Tibial nerve (tissue), 4 donors: ENCODE results near the gene CEP170. TPM values are rescaled to one million over a fixed set of nuclear protein-coding genes. Genes with fewer than 3 reads are reported as not detected.
"Not testable (repeated sequence)": the region's sequence is repeated elsewhere in the genome, so short reads cannot be mapped to it uniquely, and the experiment has no call there.

ENCODE experiments used
- DNase-seq, 2 donors: peaks; one replicate each; pipeline ENCODE4 v3.0.0-alpha.2; 2019; ENCODE audit warnings: low spot score in 2 of 2
- H3K27ac ChIP-seq, 4 donors: fragments of 200-600 bp; sonication (generic) in 3 of 4; one replicate each; pipeline ENCODE4 v1.5.1; 2017 to 2019; ENCODE audit warnings: mild to moderate bottlenecking in 1 of 4
- H3K27me3 ChIP-seq, 2 donors: fragments of 200-600 bp; sonication (generic) in 1 of 2; one replicate each; pipeline versions ENCODE4 v1.5.1 to v1.6.0; 2017 to 2019
- H3K36me3 ChIP-seq, 3 donors: fragments of 200-600 bp; sonication (generic); one replicate each; pipeline ENCODE4 v1.5.1; 2018 to 2019
- H3K4me1 ChIP-seq, 4 donors: fragments of 200-600 bp; sonication (generic) in 3 of 4; one replicate each; pipeline ENCODE4 v1.5.1; 2017 to 2019
- H3K4me3 ChIP-seq, 4 donors: fragments of 200-600 bp; sonication (generic) in 3 of 4; one replicate each; pipeline ENCODE4 v1.5.1; 2017 to 2019; ENCODE audit warnings: mild to moderate bottlenecking in 1 of 4, moderate library complexity in 1 of 4
- H3K9me3 ChIP-seq, 4 donors: fragments of 200-600 bp; sonication (generic) in 3 of 4; one replicate each; pipeline ENCODE4 v1.5.1; 2017 to 2019
- WGBS, 2 donors: methylation state at CpG; one replicate each; pipeline ENCODE4 v1.1.5; 2018; 5-methylcytosine and 5-hydroxymethylcytosine counted together
- total RNA-seq, 4 donors: library from RNA; depleted of rRNA; stranded (reverse); fragments of >200 nt; gene quantifications; one replicate each; pipeline ENCODE4 v1.1.0, GENCODE V29; 2016

Gene CEP170
- total RNA-seq, 4 donors from 2014 or later: 43.7 to 91.8 (median 76.7) TPM

DNA sequence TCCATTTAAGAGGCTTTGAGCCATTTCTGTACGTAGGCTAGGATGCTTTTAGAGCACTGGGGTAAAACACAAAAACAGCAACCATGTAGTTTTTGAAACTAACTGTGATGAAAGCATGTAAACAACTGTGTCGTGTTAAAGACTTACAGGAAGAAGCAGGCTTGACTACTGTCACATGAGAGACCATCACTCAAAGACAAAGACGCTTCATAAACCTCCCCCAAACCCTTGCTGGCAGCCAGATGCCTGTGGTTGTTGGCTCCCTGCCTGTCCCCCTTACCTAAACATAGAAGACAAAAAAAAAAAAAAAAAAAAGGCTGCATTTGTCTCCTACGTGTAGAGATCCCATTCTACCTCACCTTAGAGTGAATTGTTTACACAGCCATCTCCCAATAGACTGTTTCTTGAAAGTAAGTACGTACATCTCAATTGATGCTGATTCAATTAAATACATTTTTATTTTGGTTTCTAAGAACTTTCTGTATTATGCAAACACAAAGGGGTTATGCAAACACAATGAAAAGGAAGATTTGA lies 132.1 kb downstream of the CEP170 start:
- H3K4me3 ChIP-seq, DNase-seq, H3K27ac ChIP-seq, H3K9me3 ChIP-seq, H3K4me1 ChIP-seq, H3K27me3 ChIP-seq: not testable (repeated sequence)
- H3K36me3 ChIP-seq: peaks cover 0 to 31% (median 0%) of the 10 kb centered on the region in 3 donors
- 54 to 65% methylated on average over 5 of the region's 5 CpGs for WGBS, 2 donors

DNA sequence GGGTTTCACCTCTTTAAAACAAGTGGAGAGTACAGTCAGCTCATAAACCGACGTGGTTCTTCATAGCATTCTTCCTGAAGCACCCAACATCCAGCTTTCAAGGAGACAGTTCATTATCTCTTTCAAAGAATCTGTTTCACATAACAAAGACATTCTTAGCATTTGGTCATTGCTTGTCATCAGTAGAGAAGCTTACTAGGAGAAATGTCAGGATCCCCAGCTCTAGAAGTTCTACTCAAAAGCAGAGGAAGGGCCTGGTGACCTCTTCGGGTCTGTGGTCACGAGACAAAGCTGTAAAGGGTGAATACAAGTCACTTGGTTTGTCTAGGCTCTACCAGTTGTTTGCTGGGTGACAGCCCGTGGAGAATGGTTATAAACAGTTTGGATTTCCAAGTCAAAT lies 133.1 kb downstream of the CEP170 start:
- not testable (repeated sequence) for H3K4me3 ChIP-seq, H3K27ac ChIP-seq, DNase-seq, H3K27me3 ChIP-seq, H3K9me3 ChIP-seq, H3K4me1 ChIP-seq
- WGBS, 2 donors: 74 to 75% methylated on average over 3 to 5 of the region's 5 CpGs
- peaks cover 0 to 28% (median 0%) of the 10 kb centered on the region in 3 donors for H3K36me3 ChIP-seq

DNA sequence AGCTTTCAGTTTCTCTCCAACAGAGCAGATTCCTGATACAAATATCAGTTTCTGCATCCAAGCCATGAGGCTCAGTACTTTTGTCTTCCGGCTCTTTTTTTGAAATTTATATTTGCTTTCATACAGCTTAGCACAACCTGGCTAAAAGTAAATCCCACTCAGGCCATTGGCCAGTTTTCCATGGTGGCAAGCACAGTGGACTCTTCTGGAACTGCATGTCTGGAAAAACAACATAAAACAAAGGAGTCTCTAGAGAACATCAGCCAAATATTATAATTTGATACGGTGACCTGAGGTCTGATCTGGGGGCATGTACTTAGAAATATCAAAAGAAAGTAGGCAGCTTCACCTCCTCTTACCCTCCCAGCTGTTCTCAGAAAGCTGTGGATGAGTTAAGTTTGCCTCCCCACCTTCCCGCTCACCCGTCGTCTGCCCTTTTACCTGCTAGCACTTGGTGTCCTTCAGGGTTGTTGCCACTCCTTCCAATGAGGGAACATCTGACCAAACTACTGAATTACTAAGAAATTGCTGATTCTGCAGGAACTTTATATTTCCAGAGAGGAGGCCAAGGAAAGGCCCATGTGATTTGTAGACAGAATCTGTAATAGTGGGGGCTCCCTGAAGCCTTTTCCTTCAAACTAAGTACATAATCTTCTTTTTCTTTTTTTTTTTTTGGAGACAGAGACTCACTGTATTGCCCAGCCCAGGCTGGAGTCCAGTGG lies 136.3 kb downstream of the CEP170 start:
- H3K27me3 ChIP-seq: not testable (repeated sequence)
- H3K36me3 ChIP-seq: peaks cover 0 to 14% (median 0%) of the 10 kb centered on the region in 3 donors

DNA sequence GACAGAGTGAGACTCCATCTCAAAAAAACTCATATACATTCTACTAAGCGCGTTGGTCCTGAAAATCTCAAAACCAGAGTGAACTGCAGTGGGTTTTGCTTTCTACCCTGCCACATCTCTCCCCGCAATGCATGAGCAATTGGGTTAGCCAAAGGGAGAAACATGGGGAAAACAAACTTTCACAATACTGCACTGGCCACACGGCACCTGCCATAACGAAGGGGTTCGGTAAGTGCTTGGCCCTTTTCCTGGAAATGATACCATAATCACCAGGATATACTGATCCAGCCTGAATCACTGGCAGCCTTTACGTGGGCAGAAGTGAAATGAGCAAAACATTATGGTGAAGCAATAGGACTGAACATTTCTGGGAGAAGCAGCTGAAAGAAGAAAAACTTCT lies 138.9 kb downstream of the CEP170 start:
- not testable (repeated sequence) for H3K9me3 ChIP-seq, H3K27ac ChIP-seq, H3K36me3 ChIP-seq, H3K27me3 ChIP-seq, H3K4me3 ChIP-seq, H3K4me1 ChIP-seq, DNase-seq
- WGBS, 2 donors: 92 to 93% methylated on average over 7 of the region's 7 CpGs

More for the DNA sequence above, 136.3 kb downstream of the CEP170 start:
- not testable (repeated sequence) for H3K4me3 ChIP-seq, DNase-seq, H3K9me3 ChIP-seq, H3K27ac ChIP-seq, H3K4me1 ChIP-seq
- WGBS, 2 donors: 75 to 82% methylated on average over 5 of the region's 5 CpGs

DNA sequence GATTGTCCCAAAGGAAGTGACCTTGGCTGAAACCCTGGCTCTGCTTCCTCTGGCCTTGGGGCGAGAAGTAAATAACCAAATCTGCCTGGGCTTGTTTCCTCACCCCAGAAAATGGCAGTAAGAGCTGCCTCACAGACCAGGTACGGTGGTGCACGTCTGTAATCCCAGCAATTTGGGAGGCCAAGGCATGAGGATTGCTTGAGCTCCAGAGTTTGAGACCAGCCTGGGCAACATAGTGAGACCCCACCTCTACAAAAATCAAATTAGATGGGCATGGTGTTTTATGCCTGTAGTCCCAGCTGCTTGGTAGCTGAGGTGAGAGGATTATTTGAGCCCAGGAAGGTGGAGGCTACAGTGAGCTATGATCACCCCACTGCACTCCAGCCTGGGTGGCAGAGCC lies 140.3 kb downstream of the CEP170 start:
- not testable (repeated sequence) for H3K27me3 ChIP-seq, H3K27ac ChIP-seq, DNase-seq, H3K9me3 ChIP-seq, H3K4me3 ChIP-seq, H3K36me3 ChIP-seq, H3K4me1 ChIP-seq
- 69 to 80% methylated on average over 3 of the region's 3 CpGs for WGBS, 2 donors

DNA sequence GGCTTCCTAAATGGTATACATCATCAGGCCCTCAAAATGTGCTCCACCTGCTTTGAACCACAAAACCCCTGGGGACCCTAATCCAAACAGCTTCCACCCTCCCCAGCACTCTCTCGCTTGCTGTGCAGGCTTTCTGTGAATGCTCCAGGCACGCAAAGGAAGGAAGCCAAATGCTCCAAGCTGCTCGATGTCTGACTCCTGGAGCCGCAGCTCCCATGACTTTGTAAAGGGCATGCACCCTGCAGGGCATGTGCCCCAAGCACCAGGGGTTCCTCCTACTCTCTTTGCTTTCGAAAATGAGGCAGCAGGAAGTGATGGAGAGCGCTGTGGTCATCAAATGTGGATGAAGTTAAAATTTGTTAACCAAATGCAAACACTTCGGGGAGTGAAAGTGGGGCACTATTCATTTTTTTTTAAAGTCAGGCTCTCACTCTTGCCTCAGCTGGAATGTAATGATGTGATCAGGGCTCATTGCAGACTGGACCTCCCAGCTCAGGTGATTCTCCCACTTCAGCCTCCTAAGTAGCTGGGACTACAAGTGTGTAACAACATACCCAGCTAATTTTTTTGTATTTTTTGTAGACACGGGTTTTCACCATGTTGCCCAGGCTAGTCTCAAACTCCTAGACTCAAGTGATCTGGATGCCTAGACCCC lies 140.9 kb downstream of the CEP170 start:
- not testable (repeated sequence) for DNase-seq, H3K4me3 ChIP-seq, H3K36me3 ChIP-seq, H3K9me3 ChIP-seq, H3K4me1 ChIP-seq, H3K27me3 ChIP-seq, H3K27ac ChIP-seq
- 13 to 15% methylated on average over 8 of the region's 8 CpGs for WGBS, 2 donors

DNA sequence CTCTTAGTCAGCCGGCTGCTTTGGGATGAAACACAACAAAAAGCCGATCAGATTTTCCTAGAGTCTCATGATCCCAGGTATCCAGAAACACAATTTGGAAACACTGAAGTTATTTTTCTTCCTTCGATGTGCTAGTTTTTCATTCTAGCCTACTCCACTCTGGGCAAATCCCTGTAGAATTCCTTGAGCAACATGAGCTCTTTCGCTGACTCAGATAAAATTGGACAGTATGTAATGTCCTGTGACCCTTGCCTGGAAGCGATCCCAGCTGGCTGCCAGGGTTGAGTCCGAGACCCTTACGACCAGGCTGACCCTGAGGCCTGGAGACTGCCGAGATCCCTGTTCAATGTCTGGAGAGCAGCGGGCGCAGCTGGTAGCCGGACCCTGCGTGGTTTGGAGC lies 147.9 kb downstream of the CEP170 start:
- not testable (repeated sequence) for H3K4me1 ChIP-seq, H3K4me3 ChIP-seq, H3K27me3 ChIP-seq, H3K9me3 ChIP-seq, H3K36me3 ChIP-seq, DNase-seq, H3K27ac ChIP-seq
- WGBS, 2 donors: 74 to 75% methylated on average over 7 to 12 of the region's 12 CpGs

DNA sequence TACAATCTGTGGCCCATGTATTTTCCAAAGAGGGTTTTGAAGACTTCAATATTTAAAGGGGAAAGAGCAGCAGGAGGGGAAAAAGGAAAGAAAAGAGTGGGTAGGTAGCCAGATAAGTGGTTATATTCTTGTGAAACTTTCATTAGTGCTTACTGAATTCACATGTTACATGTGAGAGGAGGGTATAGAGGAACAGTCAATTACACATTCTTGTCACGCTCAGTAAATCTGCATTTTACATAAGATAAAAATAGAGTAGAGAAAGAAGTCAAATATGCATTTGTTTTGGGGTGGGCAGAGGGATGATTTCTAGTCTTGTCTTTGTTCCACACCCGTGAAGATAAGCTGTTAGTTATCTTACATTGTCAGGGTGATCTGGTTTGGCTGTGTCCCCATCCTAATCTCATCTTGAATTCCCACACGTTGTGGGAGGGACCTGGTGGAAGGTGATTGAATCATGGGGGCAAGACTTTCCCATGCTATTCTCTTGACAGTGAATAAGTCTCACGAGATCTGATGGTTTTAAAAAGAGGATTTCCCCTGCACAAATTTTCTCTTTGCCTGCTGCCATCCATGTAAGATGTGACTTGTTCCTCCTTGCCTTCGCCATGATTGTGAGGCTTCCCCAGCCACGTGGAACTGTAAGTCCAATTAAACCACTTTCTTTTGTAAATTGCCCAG lies 149.3 kb downstream of the CEP170 start:
- not testable (repeated sequence) for H3K27me3 ChIP-seq, H3K36me3 ChIP-seq, H3K27ac ChIP-seq, H3K4me1 ChIP-seq, H3K9me3 ChIP-seq, H3K4me3 ChIP-seq, DNase-seq
- 68 to 70% methylated on average over 6 of the region's 6 CpGs for WGBS, 2 donors

DNA sequence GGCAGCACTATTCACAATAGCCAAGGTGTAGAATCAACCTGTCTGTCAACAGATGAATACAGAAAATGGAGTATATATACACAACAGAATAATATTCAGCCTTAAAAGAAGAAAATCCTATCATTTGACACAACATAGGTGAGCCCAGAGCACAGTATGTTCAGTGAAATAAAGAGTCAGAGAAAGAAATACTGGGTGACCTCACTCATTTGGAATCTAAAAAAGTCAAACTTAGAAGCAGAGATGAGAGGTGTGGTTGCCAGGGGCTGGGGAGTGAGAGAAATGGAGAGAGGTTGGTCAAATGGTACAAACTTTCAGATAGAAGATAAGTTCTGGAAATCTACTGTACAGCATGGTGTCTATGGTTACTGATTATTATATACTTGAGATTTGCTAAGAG lies 150.0 kb downstream of the CEP170 start:
- not testable (repeated sequence) for H3K9me3 ChIP-seq, H3K36me3 ChIP-seq, H3K27ac ChIP-seq, H3K4me1 ChIP-seq, DNase-seq, H3K4me3 ChIP-seq, H3K27me3 ChIP-seq

DNA sequence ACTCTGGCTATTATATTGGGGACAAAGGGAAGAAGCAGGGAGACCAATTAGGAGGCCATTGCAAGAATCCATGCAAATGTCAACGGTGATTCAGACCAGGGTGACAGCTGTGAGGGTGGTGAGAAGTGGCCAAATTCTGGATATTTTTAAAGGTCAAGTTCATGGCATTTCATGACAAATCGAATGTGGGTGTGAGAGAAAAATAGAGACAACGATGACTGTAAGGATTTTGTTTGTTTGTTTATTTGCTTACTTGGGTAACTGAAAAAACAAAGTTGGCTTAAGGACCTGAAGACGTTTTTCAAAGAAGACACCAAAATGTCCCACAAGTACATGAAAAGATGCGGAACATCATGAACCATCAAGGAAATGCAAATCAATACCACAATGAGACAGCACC lies 150.6 kb downstream of the CEP170 start:
- not testable (repeated sequence) for DNase-seq, H3K27ac ChIP-seq, H3K27me3 ChIP-seq, H3K36me3 ChIP-seq, H3K4me1 ChIP-seq, H3K9me3 ChIP-seq, H3K4me3 ChIP-seq
- 70 to 71% methylated on average over 5 of the region's 5 CpGs for WGBS, 2 donors
